GM20000 (cell line): ENCODE data around the gene EMX2.
"Not testable (repeated sequence)": the region's sequence is repeated elsewhere in the genome, so short reads cannot be mapped to it uniquely, and the experiment has no call there.

ENCODE experiments used
- DNase-seq: peaks from one replicate; pipeline ENCODE4 v3.0.0; 2012; ENCODE audit warnings: low spot score
- TF ChIP-seq, protein P1 (sequence below): IDR thresholded peaks from 2 replicates; pipeline ENCODE4 v1.5.1; 2012; ENCODE audit warnings: mild to moderate bottlenecking, control low read depth; ENCODE audit errors: extremely low read depth, missing control alignments

Gene EMX2

DNA sequence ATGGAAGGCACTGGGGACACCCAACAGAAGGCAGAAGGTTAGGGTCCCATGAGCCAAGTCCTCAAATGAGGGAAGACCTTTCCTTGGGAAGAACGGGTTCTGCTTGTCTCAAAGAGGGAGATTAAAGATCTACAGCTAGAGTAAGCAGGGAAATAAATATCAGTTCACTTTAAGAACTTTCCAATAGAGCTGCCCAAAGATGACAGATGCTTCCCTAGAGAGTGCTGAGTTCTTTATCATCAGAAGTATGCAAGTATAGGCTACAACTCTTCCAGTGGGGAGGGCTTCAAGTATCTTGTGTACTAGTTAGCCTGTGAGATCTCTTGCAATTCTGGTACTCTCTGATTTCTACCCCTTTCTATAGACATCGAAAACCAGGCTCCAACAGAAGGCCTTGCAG lies 39.4 kb downstream of the EMX2 start:
- TF ChIP-seq, protein P1, sequence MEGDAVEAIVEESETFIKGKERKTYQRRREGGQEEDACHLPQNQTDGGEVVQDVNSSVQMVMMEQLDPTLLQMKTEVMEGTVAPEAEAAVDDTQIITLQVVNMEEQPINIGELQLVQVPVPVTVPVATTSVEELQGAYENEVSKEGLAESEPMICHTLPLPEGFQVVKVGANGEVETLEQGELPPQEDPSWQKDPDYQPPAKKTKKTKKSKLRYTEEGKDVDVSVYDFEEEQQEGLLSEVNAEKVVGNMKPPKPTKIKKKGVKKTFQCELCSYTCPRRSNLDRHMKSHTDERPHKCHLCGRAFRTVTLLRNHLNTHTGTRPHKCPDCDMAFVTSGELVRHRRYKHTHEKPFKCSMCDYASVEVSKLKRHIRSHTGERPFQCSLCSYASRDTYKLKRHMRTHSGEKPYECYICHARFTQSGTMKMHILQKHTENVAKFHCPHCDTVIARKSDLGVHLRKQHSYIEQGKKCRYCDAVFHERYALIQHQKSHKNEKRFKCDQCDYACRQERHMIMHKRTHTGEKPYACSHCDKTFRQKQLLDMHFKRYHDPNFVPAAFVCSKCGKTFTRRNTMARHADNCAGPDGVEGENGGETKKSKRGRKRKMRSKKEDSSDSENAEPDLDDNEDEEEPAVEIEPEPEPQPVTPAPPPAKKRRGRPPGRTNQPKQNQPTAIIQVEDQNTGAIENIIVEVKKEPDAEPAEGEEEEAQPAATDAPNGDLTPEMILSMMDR = no peak
- no peak for DNase-seq

DNA sequence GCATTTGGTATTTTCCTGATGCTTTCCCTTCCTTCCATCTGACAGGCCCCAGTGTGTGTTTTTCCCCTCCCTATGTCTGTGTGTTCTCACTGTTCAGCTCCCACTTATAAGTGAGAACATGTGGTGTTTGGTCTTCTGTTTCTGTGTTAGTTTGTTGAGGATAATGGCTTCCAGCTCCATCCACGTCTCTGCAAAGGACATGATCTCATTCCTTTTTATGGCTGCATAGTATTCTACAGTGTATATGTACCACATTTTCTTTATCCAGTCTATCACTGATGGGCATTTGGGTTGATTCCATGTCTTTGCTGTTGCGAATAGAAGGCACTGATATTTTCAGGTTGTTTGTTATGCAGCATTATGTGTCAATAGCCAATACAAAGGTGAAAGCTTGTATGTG lies 42.3 kb downstream of the EMX2 start:
- DNase-seq = not testable (repeated sequence)

DNA sequence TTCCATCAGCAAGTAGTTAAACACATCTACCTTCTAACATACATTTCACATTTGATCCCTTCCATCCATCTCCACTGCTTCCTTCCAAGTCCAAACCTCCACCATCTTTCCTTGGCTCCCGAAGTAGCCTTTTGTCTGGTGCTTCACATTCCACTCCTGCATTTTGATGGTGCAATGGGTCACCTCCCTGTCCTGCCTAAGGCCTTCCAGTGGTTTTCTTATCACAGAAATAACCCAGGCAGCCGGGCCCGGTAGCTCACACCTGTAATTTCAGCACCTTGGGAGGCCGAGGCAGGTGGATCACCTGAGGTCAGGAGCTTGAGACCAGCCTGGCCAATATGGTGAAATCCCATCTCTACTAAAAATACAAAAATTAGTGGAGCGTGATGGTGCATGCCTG lies 44.5 kb downstream of the EMX2 start:
- TF ChIP-seq, protein P1 = no peak
- no peak for DNase-seq

DNA sequence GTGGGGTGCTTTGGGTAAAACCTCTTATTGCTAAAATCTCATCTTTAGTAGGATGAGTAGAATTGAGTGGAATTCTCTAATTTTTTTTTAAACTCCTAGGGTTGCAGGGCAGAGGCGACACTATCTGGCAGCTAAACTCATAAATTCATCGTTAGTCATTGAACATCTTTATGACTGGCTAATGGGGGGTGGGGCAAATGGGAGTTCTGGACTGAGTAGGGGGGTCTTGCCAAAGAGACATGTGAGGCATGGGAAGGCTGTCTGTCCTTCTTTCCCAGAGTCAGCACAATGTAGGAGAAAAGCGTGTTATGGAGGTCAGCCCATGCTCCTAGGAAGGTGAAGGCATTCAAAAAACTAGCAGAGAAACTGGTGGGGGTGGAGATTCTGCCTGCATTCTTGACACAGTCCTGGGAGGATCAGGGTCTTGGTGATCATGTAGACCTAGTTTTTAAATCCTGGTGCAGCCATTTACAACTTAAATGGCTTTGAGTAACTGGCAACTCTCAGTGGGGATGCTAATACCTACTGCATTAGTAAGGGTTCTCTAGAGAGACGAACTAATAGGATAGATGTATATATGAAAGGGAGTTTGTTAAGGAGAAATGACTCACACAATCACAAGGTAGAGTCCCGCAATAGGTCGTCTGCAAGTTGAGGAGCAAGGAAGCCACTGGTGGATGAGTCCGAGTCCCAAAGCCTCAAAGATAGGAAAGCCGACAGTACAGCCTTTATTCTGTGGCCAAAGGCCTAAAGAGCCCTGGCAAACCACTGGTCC lies 47.7 kb downstream of the EMX2 start:
- TF ChIP-seq, protein P1 = no peak
- DNase-seq = no peak

DNA sequence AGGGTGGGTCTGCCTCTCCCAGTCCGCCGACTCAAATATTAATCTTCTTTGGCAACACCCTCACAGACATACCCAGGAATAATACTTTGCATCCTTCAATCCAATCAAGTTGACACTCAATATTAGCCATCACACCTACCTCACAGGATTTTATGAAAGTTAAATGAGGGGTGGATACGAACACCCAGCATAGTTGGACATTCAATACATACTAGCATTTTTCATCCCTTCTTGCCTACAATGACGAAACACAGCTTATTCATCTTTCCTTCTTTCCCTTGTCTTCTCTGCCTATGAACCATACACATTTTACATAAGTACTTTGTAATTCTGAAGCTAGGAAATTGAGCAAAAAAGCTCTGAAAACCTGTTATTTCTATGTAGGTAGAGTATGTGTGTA lies 48.5 kb downstream of the EMX2 start:
- DNase-seq = no peak
- TF ChIP-seq, protein P1 = no peak

DNA sequence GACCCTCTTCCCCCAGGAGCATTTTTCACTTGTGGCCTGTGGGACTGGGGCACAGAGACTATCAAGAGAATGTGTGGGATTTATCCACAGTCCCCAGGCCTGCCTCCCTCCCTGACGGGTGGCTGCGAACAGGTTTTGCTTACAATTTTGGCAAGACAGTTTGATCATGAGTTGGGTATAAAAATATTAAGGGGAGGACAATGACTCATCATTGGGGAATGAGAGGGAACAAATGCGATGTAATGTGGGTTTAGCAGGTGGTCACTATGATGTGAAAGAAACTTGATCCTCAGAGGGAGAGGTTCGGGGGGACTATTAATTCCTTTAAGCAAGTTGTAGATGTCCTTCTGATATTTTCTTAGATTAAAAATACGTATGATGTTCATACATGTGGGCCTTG lies 52.2 kb downstream of the EMX2 start:
- TF ChIP-seq, protein P1 = no peak
- DNase-seq = no peak

DNA sequence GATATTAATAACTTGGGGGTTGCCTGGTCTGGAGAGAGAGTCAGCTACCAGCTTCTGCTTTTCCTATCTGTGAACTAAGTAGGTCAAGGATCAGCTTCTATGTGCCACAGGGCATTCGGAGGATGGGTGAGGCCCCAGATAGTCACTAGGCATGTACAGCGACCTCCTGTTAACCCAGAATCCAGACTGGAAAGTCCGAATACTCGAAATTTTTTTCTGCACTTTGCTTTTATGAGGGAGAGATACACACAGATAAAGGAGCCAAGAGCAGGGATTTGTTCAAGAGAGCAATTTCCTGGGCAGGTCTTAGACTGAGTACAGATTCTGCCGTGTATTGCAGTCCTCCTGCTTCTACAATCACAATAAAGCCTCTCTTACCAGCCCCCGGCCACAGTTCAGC lies 54.2 kb downstream of the EMX2 start:
- no peak for DNase-seq
- TF ChIP-seq, protein P1 = no peak

DNA sequence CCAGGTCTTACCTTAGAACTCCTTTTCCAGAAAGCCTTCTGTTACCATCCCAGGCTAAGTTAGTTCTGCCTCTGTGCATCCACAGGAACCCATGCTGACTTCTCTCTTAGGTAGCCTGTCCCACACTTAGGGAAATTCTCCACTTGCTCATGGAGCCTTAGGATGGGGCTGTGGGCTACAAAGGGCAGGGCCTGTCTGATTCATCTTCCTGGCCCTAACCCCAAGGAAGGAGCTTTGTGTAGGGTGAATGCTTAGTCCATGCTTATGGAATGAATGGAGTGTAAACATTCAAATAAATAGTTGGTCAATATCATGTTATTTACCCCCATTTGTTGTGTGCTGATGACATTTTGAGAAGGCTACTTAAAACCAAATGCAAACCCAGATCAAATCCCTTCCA lies 54.7 kb downstream of the EMX2 start:
- TF ChIP-seq, protein P1 = no peak

More for the DNA sequence above, 54.7 kb downstream of the EMX2 start:
- no peak for DNase-seq
